Uterus (tissue), 2 donors: Measurements from ENCODE around the gene NUTF2.

ENCODE experiments used
- POLR2A ChIP-seq, 2 donors: fragments of 450-650 bp; IDR thresholded peaks; one replicate each; pipeline ENCODE4 v1.6.1; 2016; ENCODE audit warnings: antibody characterized with exemption in 2 of 2, mild to moderate bottlenecking in 1 of 2, moderate library complexity in 1 of 2
- TF ChIP-seq, protein P1 (sequence below), 4 experiments: fragments of 200-600 bp in 2 of 4; fragments of 450-650 bp in 2 of 4; sonication (generic) in 2 of 4; IDR thresholded peaks; one replicate each; pipeline ENCODE4 v1.5.1; 2016 to 2019; ENCODE audit warnings: antibody characterized with exemption in 4 of 4, mild to moderate bottlenecking in 2 of 4, moderate library complexity in 1 of 4

DNA sequence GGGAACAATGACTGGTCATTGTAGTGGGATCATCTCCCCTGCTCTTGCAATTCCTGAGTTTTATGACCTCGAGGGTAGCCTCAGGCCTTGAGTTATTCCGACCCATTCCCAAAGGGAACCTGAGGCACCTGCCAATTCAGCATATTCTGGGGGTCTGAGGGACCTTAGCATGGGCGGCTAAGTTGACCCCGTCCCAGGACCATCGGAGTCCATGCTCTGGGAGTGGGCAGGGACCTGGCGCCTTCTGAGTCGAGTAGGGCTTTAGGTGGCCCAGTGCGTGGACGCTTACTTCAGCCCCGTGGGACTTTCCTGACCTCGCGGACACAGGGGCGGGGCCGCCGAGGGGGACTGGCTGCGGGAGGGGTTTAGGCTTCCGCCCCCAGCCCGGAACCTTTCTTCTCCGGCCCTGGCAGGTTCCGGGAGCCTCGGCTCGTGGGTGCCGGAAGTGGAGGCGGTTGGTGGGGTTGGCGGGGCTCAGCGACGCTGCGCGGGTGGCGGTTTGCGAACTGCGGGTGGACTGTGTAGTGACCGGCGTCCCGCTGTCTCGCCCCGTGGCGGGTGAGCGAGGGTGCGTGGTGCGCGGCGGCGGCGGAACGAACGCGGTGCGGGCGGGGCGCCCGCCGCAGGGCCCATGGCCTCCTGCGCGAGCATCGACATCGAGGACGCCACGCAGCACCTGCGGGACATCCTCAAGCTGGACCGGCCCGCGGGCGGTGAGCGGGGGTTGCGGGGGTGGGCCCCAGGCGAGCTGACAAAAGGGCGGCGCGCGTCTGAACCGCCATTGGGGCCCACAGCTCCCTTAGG, 26.1 kb downstream of the NUTF2 start, which contains the start of gene EDC4:
- peak in 1 of 2 donors; percentile 73 for TF ChIP-seq POLR2A (IDR thresholded peaks at IDR 0.05)
- TF ChIP-seq, protein P1, sequence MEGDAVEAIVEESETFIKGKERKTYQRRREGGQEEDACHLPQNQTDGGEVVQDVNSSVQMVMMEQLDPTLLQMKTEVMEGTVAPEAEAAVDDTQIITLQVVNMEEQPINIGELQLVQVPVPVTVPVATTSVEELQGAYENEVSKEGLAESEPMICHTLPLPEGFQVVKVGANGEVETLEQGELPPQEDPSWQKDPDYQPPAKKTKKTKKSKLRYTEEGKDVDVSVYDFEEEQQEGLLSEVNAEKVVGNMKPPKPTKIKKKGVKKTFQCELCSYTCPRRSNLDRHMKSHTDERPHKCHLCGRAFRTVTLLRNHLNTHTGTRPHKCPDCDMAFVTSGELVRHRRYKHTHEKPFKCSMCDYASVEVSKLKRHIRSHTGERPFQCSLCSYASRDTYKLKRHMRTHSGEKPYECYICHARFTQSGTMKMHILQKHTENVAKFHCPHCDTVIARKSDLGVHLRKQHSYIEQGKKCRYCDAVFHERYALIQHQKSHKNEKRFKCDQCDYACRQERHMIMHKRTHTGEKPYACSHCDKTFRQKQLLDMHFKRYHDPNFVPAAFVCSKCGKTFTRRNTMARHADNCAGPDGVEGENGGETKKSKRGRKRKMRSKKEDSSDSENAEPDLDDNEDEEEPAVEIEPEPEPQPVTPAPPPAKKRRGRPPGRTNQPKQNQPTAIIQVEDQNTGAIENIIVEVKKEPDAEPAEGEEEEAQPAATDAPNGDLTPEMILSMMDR (IDR thresholded peaks at IDR 0.05) = peak in 1 of 4 experiments; percentile 29
